ENCODE data around the gene RAB40C. TPM values are rescaled to one million over a fixed set of nuclear protein-coding genes. Genes with fewer than 3 reads are reported as not detected.

Gene RAB40C
- total RNA-seq, 1 experiment from 2014 or later: 17.7 TPM

- no peaks in the 10 kb centered on the region for H3K4me1 Mint-ChIP-seq (ENCODE audit: insufficient read depth, unreplicated experiment)
- DNase-seq (ENCODE audit: unreplicated experiment): no peak
- no TSS peak for BruUV-seq (replicated peaks)
- H3K27me3 Mint-ChIP-seq (ENCODE audit: insufficient read depth, unreplicated experiment): no peaks in the 10 kb centered on the region
- H3K4me3 Mint-ChIP-seq (ENCODE audit: unreplicated experiment): no peak overlapping the region
- intact Hi-C loops (cut with micrococcal nuclease): no loop called here
- H3K36me3 Mint-ChIP-seq (ENCODE audit: insufficient read depth, unreplicated experiment): peaks cover 6% of the 10 kb centered on the region
- ChIA-PET POLR2A (no interaction called here), CTCF (interaction anchor here (0.8 kb wide), 1 partner anchor 140 kb away, joined by 3 read pairs; no protein-coding TSS in a partner anchor)
- no peaks in the 10 kb centered on the region for H3K9me3 Mint-ChIP-seq (ENCODE audit: unreplicated experiment)
- TF ChIP-seq CTCF (IDR thresholded peaks at IDR 0.05; ENCODE audit: unreplicated experiment): no peak
- no peak overlapping the region for H3K27ac Mint-ChIP-seq (ENCODE audit: low read depth, unreplicated experiment)
Observed at GRCh38 chr16:551210-551609, 38.7 kb upstream of the RAB40C start.

GRCh38 chr16:552171-552570, 37.7 kb upstream of the RAB40C start:
- DNase-seq (ENCODE audit: unreplicated experiment): no peak
- H3K9me3 Mint-ChIP-seq (ENCODE audit: unreplicated experiment): no peaks in the 10 kb centered on the region
- intact Hi-C loops (cut with micrococcal nuclease): no loop called here
- no peaks in the 10 kb centered on the region for H3K36me3 Mint-ChIP-seq (ENCODE audit: insufficient read depth, unreplicated experiment)
- ChIA-PET CTCF (interaction anchor here (0.8 kb wide), 1 partner anchor 141 kb away, joined by 3 read pairs; no protein-coding TSS in a partner anchor), POLR2A (no interaction called here)
- no peak overlapping the region for H3K4me3 Mint-ChIP-seq (ENCODE audit: unreplicated experiment)
- TF ChIP-seq CTCF (IDR thresholded peaks at IDR 0.05; ENCODE audit: unreplicated experiment): no peak
- no peaks in the 10 kb centered on the region for H3K27me3 Mint-ChIP-seq (ENCODE audit: insufficient read depth, unreplicated experiment)
- BruUV-seq (replicated peaks): no TSS peak
- H3K4me1 Mint-ChIP-seq (ENCODE audit: insufficient read depth, unreplicated experiment): no peaks in the 10 kb centered on the region
- H3K27ac Mint-ChIP-seq (ENCODE audit: low read depth, unreplicated experiment): no peak overlapping the region

GRCh38 chr16:553601-554296, 36.1 kb upstream of the RAB40C start:
- BruUV-seq (replicated peaks): no TSS peak
- ChIA-PET CTCF (interaction anchor here (0.5 kb wide), 1 partner anchor 416 kb away, joined by 4 read pairs; no protein-coding TSS in a partner anchor), POLR2A (no interaction called here)
- H3K27ac Mint-ChIP-seq (ENCODE audit: low read depth, unreplicated experiment): no peak overlapping the region
- no peaks in the 10 kb centered on the region for H3K9me3 Mint-ChIP-seq (ENCODE audit: unreplicated experiment)
- H3K4me1 Mint-ChIP-seq (ENCODE audit: insufficient read depth, unreplicated experiment): no peaks in the 10 kb centered on the region
- intact Hi-C loops (cut with micrococcal nuclease): no loop called here
- H3K4me3 Mint-ChIP-seq (ENCODE audit: unreplicated experiment): no peak overlapping the region
- no peaks in the 10 kb centered on the region for H3K27me3 Mint-ChIP-seq (ENCODE audit: insufficient read depth, unreplicated experiment)
- no peak for TF ChIP-seq CTCF (IDR thresholded peaks at IDR 0.05; ENCODE audit: unreplicated experiment)
- no peak for DNase-seq (ENCODE audit: unreplicated experiment)
- H3K36me3 Mint-ChIP-seq (ENCODE audit: insufficient read depth, unreplicated experiment): no peaks in the 10 kb centered on the region

GRCh38 chr16:554297-554621, 35.6 kb upstream of the RAB40C start:
- Mint-ChIP-seq H3K27ac (ENCODE audit: low read depth, unreplicated experiment) (no peak overlapping the region), H3K27me3 (ENCODE audit: insufficient read depth, unreplicated experiment) (no peaks in the 10 kb centered on the region), H3K9me3 (ENCODE audit: unreplicated experiment) (no peaks in the 10 kb centered on the region), H3K36me3 (ENCODE audit: insufficient read depth, unreplicated experiment) (no peaks in the 10 kb centered on the region), H3K4me3 (ENCODE audit: unreplicated experiment) (no peak overlapping the region), H3K4me1 (ENCODE audit: insufficient read depth, unreplicated experiment) (no peaks in the 10 kb centered on the region)
- no peak for DNase-seq (ENCODE audit: unreplicated experiment)
- ChIA-PET CTCF (interaction anchor here (0.5 kb wide), 1 partner anchor 416 kb away, joined by 4 read pairs; no protein-coding TSS in a partner anchor), POLR2A (no interaction called here)
- BruUV-seq (replicated peaks): no TSS peak
- TF ChIP-seq CTCF (IDR thresholded peaks at IDR 0.05; ENCODE audit: unreplicated experiment): no peak
- intact Hi-C loops (cut with micrococcal nuclease): no loop called here

Measured in MCF 10A (cell line).